ENCODE results near the gene MPZL1. TPM values are rescaled to one million over a fixed set of nuclear protein-coding genes. Genes with fewer than 3 reads are reported as not detected.

The MPZL1 gene
- total and polyA plus RNA-seq, 2 of the 8 experiments (the other 6 are each of a cell fraction or from before 2014, with no cell fraction given) = 37.8 to 120 TPM

- no peak for TF ChIP-seq BRCA1 (IDR thresholded peaks at IDR 0.05; ENCODE audit: low read depth, low read length)
Observed at GRCh38 chr1:167672831-167673230, 49.0 kb upstream of the MPZL1 start (continued).
